Stimulated activated naive CD4-positive, alpha-beta T cell treated with Interleukin-2 at 50 U/mL for 16 hours (primary cell): ENCODE data around the gene SMPDL3B.
A peak's percentile ranks its signal among the peaks of the same experiment; 100 is the strongest.

Source experiments
- DNase-seq: peaks from one replicate; lab custom pipeline; 2025; lab: John Stamatoyannopoulos, UW

Gene SMPDL3B

DNA sequence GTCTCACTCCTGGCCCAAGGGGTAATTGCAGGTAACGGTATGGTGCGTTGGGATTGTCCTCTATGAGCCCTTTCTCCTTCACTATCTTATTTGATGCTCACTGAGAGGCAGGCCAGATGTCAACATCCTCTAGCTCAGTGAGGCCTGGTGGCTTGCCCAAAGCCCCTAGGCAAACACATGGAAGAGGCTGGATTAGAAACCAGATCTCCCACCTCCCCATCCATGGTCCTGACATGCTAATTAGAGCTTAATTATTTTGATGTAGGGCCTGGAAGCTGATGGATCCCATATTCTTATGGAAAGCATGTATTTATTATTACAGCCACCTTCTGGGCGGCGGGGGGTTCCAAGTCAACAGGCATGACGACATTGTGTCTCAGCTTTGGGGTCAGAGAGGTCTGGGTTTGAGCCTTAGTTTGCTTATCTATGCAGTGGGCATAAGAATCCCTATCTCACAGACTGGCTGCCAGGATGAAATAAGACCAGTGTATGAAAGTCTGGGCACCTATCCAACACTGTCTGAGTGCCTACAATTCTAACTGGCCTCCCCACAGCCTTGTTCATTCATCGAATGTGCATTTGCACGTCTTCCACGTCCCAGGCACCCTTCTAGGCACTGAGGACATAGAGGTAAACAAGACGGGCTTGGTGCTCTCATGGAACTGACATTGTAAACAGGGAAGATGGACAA is 6.2 kb downstream of the SMPDL3B start:
- no peak for DNase-seq

DNA sequence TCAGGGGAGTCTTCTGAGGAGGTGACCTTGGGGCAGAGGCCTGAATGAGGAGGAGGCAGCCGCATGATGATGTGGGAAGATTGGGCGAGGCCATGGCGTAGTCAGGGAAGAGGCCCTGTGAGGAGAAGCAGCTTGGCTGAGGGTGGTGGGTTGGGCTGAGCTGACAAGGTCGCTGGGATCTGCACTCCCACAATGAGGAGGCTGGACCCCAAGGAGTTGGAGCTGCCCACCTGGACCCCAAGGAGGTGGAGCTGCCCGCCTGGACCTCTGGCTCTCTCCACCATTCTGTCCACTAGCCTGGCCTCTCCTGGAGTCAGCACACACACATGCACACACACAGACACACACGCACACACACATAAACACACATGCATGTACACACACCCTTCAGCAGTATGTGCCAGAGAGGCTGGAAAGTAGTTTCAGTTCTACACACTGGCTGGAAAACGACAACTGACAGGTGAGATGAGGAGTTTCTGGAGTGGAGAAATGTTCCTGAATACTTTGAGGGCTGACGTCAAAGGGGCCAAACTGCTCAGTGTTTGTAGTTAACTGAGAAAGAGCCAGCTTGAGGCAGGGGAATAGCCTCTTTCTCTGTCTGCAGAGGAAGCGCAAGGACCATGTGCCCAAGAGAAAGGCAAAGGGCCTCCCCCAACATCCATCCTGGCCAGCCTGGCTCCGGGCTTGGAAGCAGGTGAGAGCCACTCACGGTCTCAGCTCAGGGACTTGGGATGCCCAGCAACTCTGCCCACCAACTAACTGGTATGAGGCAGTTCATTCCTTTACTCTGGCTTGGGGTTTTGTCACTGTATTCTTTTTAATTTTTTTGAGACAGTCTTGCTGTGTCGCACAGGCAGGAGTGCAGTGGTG is 7.1 kb downstream of the SMPDL3B start:
- DNase-seq = no peak

DNA sequence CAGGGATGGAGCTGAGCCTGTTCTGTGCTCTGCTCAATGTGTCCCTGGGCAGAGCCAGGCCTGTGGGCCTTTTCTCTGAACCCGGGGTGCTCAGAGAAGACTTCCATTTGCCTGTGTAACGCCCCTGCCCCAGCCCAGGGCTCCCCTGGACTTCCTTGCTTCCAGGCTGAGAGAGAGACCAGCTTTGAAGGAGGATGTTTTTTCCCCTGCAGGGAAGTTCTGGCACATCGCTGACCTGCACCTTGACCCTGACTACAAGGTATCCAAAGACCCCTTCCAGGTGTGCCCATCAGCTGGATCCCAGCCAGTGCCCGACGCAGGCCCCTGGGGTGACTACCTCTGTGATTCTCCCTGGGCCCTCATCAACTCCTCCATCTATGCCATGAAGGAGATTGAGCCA is 10.2 kb downstream of the SMPDL3B start:
- DNase-seq = no peak

DNA sequence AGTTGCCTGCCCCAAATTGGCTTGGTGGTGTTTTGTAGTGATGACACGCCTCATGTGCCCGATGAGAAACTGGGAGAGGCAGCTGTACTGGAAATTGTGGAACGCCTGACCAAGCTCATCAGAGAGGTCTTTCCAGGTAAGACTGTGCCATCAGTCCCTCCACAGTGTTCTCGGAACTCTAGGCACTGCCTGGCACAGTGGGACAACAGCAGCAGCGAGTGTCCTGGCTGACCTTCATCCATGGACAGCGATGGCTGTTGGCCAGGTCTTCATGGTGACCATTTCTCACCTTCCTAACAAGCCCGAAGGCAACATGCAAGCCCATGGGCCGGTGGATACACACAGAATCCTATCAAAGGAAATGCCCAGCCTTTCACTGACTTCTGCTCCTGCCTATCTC is 14.2 kb downstream of the SMPDL3B start:
- no peak for DNase-seq

DNA sequence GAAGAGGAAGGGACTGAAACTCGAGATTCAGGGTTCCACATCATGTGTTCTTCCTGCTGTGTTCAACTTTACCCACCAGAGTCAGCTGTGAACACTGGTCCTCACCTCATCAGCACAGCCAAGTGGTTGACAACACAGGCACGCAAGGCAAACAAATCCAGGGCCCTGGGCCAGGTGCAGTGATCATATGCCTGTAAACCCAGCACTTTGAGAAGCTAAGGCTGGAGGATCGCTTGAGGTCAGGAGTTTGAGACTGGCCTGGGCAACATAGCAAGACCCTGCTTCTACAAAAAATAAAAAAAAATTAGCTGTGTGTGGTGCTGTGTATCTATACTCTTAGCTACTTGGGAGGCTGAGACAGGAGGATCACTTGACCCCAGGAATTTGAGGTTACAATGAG is 16.6 kb downstream of the SMPDL3B start:
- no peak for DNase-seq

DNA sequence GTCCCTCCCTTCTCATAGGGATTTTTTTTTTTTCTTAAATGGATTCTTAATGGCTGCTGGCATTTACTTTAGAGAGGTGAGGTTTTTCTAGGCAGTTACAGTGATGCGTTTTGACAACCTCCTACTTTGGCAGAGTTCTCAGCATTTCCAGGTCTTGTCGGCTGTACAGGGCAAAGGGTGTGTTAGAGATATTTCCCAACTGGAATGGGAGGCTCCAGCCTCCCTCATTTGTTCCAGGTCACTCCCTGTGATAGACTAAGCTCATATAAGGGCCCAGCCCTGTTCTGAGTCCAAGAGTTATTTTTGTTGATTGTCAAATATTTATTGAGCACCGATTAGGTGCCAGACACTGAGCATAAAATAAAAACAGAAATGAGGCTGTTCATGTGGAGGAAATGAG is 17.3 kb downstream of the SMPDL3B start:
- no peak for DNase-seq

DNA sequence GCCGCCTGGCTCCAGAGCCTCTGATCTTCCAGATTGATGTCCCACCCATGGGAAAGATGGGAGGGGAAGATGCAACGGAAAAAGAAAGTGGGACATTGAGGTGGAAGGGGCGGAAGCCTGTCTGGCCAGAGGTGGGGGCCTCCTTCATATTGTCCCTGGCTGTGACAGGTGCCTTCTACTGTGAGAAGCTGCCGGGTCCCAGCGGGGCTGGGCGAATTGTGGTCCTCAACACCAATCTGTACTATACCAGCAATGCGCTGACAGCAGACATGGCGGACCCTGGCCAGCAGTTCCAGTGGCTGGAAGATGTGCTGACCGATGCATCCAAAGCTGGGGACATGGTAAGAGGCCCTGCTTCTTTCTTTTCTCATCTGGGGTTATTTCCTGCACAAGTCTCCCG is 19.4 kb downstream of the SMPDL3B start:
- no peak for DNase-seq

DNA sequence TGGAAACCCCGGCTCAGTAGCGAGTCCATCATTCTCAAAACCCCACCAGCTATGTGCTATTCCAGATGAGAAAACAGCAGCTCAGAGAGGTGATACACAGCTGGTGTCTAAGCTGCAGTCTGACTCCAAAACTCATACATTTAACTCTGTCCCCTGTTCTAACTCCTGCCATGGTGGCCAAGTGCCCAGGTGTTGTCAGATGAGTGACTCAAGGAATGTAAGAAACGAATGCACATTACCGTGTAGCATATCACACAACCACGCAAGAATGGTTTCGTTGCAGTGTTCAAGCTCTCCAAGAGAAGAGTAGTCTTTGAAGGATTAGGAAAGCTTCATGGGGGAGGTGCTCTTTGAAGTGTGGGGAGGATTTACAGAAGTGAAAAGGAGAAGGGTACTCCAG is 20.3 kb downstream of the SMPDL3B start:
- no peak for DNase-seq

DNA sequence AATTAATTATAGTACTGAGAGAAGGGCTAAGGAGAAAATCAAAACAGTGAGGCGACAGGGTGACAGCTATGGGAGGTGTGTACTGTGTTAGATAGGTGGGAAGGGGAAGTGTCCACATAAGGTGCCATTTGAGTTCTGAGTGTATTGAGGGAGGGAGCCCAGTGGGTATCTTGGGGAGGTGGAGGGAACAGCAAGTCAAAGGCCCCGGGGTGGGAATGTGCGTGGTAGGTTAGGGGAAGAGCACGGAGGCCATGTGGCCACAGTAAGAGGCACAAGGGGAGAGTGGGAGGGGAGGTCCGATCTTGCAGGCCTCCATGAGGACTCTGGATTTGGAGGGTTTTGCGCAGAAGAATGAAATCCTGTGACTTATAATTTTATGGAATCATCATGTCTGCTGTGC is 22.0 kb downstream of the SMPDL3B start:
- no peak for DNase-seq

DNA sequence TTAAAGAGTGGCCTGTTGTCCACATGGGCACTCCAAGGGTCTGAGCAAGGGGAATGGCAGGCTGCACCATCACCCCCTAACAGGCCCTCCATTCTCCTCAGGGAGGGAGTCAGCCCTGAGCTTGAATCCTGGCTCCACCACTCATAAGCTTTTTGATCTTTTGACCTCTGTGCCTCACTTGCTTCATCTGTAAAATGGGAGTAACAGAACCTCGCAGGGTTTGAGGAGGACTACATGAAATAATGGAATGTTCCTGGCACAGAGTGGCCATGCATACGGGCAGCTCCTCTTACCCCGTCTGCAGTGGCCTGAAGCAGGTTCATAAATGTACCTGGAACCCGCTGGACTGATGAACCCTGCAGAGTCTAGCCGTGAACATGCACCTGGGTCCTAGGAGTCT is 22.9 kb downstream of the SMPDL3B start:
- no peak for DNase-seq

DNA sequence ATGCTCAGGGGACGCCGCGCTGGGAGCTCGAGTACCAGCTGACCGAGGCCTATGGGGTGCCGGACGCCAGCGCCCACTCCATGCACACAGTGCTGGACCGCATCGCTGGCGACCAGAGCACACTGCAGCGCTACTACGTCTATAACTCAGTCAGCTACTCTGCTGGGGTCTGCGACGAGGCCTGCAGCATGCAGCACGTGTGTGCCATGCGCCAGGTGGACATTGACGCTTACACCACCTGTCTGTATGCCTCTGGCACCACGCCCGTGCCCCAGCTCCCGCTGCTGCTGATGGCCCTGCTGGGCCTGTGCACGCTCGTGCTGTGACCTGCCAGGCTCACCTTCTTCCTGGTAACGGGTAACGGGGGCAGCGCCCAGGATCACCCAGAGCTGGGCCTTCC is 23.7 kb downstream of the SMPDL3B start:
- DNase-seq = no peak

DNA sequence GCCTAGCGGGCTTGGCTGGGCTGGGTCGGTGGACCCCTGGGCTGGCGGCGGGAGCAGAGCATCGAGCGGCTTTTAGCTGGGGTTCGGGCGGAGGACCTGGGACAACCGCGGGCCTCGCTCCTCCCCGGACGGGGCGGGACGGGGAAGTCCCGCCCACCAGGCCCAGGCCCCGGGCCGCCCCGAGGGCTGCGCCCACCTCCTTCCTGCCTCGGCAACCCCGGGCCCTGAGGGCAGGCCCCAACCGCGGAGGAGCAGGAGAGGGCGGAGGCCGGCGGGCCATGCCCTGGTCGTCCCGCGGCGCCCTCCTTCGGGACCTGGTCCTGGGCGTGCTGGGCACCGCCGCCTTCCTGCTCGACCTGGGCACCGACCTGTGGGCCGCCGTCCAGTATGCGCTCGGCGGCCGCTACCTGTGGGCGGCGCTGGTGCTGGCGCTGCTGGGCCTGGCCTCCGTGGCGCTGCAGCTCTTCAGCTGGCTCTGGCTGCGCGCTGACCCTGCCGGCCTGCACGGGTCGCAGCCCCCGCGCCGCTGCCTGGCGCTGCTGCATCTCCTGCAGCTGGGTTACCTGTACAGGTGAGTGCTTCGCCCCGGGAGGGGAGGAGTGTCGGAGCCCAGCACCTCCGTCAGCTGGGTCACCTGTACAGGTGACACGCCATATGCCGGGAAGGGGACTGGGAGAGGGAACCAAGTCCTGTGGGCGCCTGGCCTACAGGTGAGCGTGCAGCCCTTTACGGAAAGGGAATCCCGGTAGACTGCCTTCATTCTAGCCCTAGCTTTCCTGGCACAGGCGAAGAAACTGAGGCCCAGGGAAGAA is 25.2 kb downstream of the SMPDL3B start, which contains the start of gene XKR8:
Gene XKR8, plus strand, starts transcription at position 182 of the 812 bp plus-strand sequence. Its CDS starts 97 bp downstream, at position 279.
- DNase-seq = peak; percentile 81

DNA sequence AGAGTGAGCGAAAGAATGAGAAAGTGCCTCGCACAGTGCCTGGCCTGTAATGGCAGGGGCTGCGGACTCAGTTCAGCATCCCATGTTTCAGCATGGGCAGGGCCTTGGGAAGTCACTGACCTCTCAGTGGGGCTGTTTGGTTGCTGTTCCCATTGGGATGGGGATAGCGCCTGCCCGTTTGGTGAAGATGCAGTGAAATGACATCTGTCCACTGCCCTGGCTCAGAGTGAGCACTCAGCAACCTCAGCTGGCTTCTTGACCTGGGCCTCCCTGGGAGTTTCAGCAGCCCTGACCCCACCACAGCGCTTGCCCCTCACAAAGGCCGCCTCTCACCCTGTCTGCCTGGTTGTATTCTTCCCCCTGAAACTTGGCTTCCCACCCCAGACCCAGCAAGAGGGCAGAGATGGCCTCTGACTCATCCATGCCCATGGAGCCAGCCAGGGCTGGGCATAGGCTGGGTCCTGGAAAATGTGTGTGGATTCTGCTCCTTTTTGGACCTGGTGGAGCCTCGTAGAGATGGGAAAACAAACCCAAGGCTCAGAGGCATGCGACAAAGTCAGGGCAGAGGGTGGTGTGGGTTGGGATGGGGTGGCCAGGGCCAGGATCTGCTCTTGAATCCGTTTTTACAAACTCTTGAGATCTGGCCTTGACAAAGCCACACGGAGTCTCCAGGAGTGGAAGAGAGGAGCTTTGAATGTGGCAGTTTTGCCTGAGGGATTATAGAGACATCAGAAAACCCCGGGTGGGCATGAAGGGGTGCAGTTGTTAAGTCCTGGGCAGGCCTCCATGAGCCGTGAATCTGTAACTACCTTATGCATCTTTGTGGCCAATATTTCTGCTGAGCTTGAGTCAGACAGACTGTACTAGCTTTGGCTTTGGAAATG is 26.2 kb downstream of the SMPDL3B start:
- DNase-seq = no peak

DNA sequence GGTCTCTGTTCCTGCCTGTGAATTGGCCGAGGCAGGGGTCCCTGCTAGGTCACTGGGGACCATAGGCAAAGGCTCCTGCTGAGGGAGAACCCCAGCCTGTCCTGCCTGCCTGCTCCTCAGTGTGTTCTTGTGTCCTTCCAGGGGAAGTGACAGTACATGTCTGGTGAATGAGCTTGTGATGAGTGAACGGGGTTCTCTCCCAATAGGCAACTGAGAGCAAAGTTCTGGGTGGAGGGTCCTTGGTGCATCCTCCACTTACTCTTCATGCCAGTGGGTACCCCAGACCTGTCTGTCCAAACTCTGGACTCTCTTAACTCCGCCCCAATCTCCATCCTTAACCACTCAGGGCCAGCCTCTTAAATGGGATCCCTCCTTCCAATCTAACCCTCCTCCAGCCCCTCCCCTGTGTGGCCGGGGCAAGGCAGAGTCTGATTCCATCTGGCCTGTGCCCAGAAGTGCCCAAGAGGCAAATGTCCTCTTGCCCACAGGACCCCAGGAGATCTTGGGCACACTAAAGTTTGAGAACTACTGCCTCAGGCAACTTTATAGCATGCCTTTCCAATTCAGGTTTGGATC is 26.9 kb downstream of the SMPDL3B start:
- no peak for DNase-seq

DNA sequence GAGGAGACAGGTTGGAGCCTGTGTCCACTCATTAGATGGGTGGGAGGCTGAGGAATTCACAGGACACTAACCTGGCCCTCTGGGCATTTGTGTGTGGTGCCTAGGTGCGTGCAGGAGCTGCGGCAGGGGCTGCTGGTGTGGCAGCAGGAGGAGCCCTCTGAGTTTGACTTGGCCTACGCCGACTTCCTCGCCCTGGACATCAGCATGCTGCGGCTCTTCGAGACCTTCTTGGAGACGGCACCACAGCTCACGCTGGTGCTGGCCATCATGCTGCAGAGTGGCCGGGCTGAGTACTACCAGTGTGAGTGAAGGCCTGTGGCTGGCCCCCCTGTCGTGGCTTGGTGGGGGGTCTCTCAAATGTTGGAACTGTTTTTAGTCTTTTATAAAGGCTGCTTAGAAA is 28.6 kb downstream of the SMPDL3B start:
- DNase-seq = no peak

DNA sequence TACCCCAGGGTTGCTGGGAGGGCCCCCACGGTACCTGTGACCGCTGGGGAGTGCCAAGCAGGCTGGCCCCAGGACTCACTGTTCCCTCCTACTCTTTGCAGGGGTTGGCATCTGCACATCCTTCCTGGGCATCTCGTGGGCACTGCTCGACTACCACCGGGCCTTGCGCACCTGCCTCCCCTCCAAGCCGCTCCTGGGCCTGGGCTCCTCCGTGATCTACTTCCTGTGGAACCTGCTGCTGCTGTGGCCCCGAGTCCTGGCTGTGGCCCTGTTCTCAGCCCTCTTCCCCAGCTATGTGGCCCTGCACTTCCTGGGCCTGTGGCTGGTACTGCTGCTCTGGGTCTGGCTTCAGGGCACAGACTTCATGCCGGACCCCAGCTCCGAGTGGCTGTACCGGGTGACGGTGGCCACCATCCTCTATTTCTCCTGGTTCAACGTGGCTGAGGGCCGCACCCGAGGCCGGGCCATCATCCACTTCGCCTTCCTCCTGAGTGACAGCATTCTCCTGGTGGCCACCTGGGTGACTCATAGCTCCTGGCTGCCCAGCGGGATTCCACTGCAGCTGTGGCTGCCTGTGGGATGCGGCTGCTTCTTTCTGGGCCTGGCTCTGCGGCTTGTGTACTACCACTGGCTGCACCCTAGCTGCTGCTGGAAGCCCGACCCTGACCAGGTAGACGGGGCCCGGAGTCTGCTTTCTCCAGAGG is 31.8 kb downstream of the SMPDL3B start:
- no peak for DNase-seq

DNA sequence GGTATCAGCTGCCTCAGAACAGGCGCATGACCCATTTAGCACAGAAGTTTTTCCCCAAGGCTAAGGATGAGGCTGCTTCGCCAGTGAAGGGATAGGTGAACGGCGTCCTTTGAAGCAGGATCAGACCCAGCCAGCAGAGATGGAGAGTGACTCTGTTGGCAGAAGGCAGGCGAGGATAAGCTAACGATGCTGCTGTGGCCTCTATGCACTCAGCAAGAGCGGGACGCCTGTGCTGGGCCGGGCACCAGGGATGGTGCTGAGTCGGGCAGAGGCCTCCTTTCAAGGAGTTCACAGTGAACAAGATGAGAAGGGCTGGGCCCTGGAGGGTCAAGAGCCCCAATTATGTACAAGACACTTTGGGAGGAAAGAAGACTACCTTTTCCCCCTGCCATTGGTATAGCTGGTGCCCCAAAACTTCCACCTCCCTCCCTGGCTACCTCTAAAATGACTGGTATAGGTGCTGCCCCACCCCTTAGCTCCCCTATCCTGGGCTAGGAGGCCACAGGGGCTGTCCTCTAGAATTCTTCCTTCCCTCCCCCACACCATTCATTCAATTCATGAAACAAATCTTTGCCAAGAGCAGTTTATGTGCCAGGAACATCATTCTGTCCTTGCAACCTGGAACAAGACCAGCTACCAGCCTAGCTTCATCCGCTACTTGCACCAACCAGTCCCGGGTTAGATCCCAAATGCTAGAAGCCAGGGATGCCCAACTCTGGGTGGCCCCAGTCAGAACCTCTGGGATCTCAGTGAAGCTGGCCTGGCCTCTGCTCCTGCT is 32.5 kb downstream of the SMPDL3B start:
- DNase-seq = no peak

DNA sequence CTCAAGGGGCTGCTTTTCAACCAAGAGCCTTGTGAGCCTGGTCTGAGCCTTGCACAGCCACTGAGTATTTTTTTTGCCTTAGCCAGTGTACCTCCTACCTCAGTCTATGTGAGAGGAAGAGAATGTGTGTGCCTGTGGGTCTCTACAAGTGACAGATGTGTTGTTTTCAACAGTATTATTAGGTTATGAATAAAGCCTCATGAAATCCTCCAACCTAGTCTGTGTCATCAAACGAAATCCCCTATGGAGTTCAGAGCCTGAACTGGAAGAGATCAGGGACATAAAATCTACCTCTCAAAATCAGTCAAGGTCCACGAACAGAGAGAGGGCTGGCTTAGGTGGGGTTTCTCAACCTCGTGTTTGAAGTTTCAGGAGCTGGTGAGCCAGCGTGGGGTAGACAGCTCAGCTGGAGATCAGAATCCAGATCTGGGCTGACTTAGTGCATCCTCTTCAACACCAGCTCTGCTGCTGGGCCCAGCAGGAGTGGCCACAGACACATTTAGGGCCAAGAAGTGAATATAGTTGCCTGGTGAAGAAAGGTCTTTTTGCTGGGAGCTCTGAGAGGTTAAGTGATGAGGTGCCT is 33.2 kb downstream of the SMPDL3B start:
- DNase-seq = no peak

DNA sequence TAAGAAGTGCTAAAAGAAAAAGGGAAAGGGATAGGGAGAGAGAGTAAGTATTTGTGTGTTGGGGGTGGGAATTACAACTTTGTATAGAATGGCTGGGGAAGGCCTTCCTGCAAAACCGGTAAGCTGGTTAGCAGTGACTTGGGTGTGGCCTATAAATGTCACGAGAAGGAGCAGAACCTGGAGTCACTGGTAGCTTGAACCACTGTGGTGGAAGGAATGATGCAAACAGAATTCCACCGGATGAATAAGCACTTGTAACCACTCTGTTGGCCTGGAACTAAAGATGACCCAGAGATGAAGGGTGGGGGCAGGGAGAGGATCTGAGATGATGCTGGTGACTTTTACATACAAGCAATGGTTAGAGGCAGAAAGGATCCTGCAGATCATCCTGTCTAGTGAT is 33.9 kb downstream of the SMPDL3B start:
- no peak for DNase-seq
